Osteoblast (primary cell): ENCODE data around the gene LSR. TPM values are rescaled to one million over a fixed set of nuclear protein-coding genes. Genes with fewer than 3 reads are reported as not detected.

Experiments
- DNase-seq: peaks from one replicate; pipeline ENCODE4 v3.0.0; 2011; ENCODE audit warnings: low spot score, mixed read lengths; ENCODE audit not compliant: insufficient read length; ENCODE audit errors: missing footprints
- H2AFZ ChIP-seq: 2 replicates; pipeline ENCODE4 v1.6.0; 2011; ENCODE audit warnings: mild to moderate bottlenecking, low read length
- H3K27ac ChIP-seq: 2 replicates; pipeline ENCODE4 v1.5.1; 2011; ENCODE audit warnings: mild to moderate bottlenecking, low read depth, low read length, moderate library complexity
- H3K27me3 ChIP-seq: 2 replicates; pipeline ENCODE4 v1.6.0; 2012; ENCODE audit warnings: mild to moderate bottlenecking, control low read depth, inconsistent platforms, low read length, moderate library complexity; ENCODE audit not compliant: insufficient read depth
- H3K36me3 ChIP-seq: 2 replicates; pipeline ENCODE4 v1.5.1; 2011; ENCODE audit warnings: mild to moderate bottlenecking, low read length, control low read depth, moderate library complexity; ENCODE audit not compliant: insufficient read depth
- H3K4me1 ChIP-seq: 2 replicates; pipeline ENCODE4 v1.5.1; 2011; ENCODE audit warnings: mild to moderate bottlenecking, low read length, control low read depth, moderate library complexity; ENCODE audit not compliant: insufficient read depth
- H3K4me2 ChIP-seq: 2 replicates; pipeline ENCODE4 v1.6.0; 2011; ENCODE audit warnings: mild to moderate bottlenecking, low read length; ENCODE audit not compliant: insufficient read depth
- H3K4me3 ChIP-seq: fragments of 200-600 bp; sonication (generic); 3 replicates; pipeline ENCODE4 v1.5.1; 2012; ENCODE audit warnings: mild to moderate bottlenecking, low read length, inconsistent platforms; ENCODE audit not compliant: insufficient read depth
- H3K79me2 ChIP-seq: 2 replicates; pipeline ENCODE4 v1.6.0; 2012; ENCODE audit warnings: mild to moderate bottlenecking, low read length, control low read depth, inconsistent platforms; ENCODE audit not compliant: insufficient read depth
- H3K9me3 ChIP-seq: 2 replicates; pipeline ENCODE4 v1.5.1; 2011; ENCODE audit warnings: low read depth, low read length, control low read depth
- H4K20me1 ChIP-seq: 2 replicates; pipeline ENCODE4 v1.6.0; 2012; ENCODE audit warnings: mild to moderate bottlenecking, low read length, control low read depth; ENCODE audit not compliant: insufficient read depth
- total RNA-seq: library from RNA; depleted of rRNA; stranded (reverse); fragments of >200 nt; gene quantifications from 2 replicates; pipeline ENCODE4 v1.2.3, GENCODE V29; 2012
- TF ChIP-seq, protein P1 (sequence below): IDR thresholded peaks from 2 replicates; pipeline ENCODE4 v1.5.1; 2011; ENCODE audit warnings: mild to moderate bottlenecking, low read depth, low read length, moderate library complexity; ENCODE audit errors: extremely low read depth

LSR gene
- total RNA-seq, 1 donor, result 0.36 TPM

GRCh38 chr19:35212241-35212640 lies 36.6 kb upstream of the LSR start:
- TF ChIP-seq, protein P1, sequence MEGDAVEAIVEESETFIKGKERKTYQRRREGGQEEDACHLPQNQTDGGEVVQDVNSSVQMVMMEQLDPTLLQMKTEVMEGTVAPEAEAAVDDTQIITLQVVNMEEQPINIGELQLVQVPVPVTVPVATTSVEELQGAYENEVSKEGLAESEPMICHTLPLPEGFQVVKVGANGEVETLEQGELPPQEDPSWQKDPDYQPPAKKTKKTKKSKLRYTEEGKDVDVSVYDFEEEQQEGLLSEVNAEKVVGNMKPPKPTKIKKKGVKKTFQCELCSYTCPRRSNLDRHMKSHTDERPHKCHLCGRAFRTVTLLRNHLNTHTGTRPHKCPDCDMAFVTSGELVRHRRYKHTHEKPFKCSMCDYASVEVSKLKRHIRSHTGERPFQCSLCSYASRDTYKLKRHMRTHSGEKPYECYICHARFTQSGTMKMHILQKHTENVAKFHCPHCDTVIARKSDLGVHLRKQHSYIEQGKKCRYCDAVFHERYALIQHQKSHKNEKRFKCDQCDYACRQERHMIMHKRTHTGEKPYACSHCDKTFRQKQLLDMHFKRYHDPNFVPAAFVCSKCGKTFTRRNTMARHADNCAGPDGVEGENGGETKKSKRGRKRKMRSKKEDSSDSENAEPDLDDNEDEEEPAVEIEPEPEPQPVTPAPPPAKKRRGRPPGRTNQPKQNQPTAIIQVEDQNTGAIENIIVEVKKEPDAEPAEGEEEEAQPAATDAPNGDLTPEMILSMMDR, result no peak
- no peak overlapping the region for H3K27ac ChIP-seq
- no peak overlapping the region for H3K4me3 ChIP-seq
- no peaks in the 10 kb centered on the region for H3K27me3 ChIP-seq
- H3K4me2 ChIP-seq, result no peak overlapping the region
- DNase-seq, result no peak
- H2AFZ ChIP-seq, result no peak overlapping the region
- H4K20me1 ChIP-seq, result no peaks in the 10 kb centered on the region
- H3K36me3 ChIP-seq, result no peaks in the 10 kb centered on the region
- H3K79me2 ChIP-seq, result no peaks in the 10 kb centered on the region
- H3K4me1 ChIP-seq, result peaks cover 8% of the 10 kb centered on the region
- H3K9me3 ChIP-seq, result no peaks in the 10 kb centered on the region

DNA sequence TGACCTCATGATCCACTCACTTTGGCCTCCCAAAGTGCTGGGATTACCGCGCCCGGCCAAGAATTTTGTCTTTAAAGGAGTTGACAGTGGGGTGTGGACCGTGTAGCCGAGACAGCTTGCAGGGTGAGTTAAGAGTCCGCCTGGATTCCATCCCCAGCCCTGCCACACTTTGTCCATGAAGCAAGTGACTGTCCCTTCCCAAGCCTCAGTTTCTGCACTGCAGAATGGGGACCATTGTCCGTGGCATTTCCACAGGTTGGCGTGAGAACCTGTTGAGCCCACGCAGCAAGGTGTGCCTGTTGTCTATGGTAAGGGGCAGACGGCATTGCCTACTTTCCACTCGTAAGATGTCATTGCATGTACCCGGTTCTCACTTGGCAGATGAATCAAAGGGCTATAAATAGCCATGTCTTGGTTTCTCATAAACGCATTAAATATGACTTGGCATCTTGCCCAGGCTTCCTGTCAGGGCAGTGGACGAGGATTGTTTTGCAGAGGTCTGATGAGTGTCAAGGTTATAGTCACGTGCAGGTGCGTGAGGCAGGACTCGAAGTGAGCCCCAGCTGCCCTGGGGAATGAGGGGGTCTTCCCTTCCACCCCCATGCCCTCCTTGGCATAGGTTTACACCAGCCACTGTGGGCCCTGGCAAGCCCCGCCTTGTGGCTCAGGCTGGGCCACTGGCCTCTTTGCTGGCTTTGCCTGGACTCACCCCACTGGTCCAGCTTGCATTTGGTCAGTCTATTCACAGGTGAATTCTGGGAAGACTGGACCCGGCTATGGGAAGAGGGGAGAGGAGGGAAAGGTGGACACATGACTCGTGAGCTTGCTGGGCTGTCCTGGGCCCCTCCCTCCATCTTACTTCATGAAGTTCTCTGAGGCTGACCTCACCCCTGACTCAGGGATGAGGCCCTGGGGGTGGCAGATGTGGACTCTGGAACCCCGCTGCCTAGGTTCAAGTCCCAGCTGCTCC lies 34.9 kb upstream of the LSR start:
- Histone ChIP-seq H3K4me3 (peak overlapping the region; percentile 33), H2AFZ (no peak overlapping the region), H3K4me1 (peaks cover 8% of the 10 kb centered on the region), H3K9me3 (no peaks in the 10 kb centered on the region), H3K79me2 (no peaks in the 10 kb centered on the region), H3K27ac (no peak overlapping the region), H3K27me3 (no peaks in the 10 kb centered on the region), H3K4me2 (peak overlapping the region; percentile 34), H4K20me1 (no peaks in the 10 kb centered on the region), H3K36me3 (no peaks in the 10 kb centered on the region)
- TF ChIP-seq, protein P1, result no peak
- peak; percentile 76 for DNase-seq

- no peak overlapping the region for H3K4me3 ChIP-seq
- H3K4me1 ChIP-seq, result peaks cover 8% of the 10 kb centered on the region
- no peaks in the 10 kb centered on the region for H3K27me3 ChIP-seq
- no peak overlapping the region for H3K4me2 ChIP-seq
- no peak overlapping the region for H3K27ac ChIP-seq
- H3K79me2 ChIP-seq, result no peaks in the 10 kb centered on the region
- TF ChIP-seq, protein P1, result no peak
- DNase-seq, result no peak
- H2AFZ ChIP-seq, result no peak overlapping the region
- H4K20me1 ChIP-seq, result no peaks in the 10 kb centered on the region
- H3K36me3 ChIP-seq, result no peaks in the 10 kb centered on the region
- H3K9me3 ChIP-seq, result no peaks in the 10 kb centered on the region
Measured at GRCh38 chr19:35214766-35215422, 33.9 kb upstream of the LSR start.
